Measurements from ENCODE around the gene SREBF1.
"Not testable (repeated sequence)": the region's sequence is repeated elsewhere in the genome, so short reads cannot be mapped to it uniquely, and the experiment has no call there.

The SREBF1 gene

DNA sequence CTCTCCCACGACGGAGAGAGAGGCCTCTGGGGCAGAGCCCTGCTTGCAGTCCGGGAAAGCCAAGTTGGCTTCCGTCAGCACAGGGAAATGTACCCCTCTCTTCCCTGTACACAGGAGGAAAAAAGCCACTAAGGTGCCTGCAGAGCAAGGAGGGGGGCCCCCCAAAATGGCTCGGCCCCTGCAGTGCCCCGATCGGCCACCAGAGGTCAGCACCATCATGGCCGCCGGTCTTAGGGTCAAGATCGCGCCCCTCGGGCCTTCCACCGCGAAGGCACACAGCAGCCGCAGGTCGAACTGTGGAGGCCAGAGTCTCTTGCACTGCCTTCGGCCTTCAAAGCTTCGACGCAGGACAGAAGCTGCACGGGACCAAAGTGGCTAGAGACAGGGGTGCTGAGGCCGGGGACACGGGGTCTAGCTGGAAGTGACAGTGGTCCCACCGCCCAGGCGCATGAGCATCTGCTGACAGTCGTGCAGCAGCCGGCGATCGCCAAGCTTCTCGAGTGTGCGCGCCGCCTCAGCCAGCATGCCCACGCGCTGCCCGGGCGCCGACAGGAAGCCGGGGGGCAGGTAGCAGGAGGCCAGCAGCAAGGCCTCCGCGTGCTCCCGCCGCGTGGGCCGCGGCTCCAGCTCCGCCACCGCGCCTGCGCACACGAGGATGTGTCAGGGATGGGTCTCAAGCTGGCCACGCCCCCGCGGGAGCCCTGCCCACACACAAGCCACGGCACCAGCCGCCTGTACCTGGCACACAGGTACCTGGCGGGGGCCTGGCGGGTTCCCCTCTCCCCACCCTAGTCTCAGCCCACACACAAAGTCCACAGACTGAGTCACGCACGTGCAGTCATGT is 24.4 kb downstream of the SREBF1 start:
- DNase-seq (ENCODE audit: low spot score): peak; percentile 64

DNA sequence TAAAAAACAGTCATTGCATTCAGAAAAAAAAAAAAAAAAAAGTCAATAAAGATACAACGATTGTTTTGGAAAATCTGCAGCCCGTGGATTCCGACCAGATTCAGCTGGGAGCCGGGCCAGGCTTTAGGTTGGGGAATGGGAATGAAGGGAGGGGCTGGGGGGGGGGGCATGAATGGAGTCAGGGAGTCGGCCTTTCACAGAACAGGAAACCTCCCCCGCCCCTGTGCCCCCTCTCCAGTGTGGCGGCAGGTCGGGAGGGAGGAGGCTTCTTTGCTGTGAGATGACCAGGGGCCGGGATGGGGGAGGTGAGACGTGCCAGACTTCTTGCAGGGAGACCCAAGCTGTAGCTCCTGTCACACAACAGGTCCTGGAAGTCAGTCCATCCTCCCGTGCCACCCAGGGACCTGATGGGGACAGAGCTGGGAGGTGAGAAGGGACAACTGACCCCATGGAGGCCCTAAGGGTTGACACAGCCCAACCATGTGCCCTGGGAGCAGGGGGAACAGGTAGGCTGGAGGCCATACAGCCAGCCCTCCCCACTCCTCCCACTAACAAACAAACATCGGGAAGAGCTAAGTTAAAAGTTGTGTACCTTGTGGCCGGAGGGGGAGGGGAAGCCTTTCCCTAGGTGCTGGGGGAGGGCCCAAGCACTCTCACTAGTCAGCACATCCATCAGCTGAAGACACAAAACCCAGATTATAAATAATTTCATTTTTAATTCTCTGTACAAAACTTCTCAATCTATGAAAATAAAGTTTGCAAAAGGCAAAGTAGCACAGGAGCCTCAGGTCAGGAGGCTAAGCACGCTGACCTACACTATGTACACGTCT is 25.2 kb downstream of the SREBF1 start:
- no peak for DNase-seq (ENCODE audit: low spot score)

DNA sequence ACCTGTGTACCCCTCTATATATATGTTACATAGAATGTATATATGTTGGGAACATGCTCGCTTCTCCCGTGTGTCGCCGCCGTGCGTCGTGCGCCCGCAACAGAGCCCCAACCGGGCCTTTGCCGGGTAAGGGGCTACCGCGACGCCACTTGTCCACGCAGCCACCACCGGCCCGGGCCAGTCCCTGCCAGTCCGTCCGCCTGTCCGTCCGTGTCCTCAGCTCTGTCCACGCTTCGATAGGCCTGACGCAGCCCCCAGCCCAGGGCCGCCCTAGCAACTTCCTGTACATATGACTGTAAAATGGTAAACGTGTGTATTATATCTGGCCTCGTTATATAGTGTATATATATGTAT is 25.9 kb downstream of the SREBF1 start:
- DNase-seq (ENCODE audit: low spot score): no peak

DNA sequence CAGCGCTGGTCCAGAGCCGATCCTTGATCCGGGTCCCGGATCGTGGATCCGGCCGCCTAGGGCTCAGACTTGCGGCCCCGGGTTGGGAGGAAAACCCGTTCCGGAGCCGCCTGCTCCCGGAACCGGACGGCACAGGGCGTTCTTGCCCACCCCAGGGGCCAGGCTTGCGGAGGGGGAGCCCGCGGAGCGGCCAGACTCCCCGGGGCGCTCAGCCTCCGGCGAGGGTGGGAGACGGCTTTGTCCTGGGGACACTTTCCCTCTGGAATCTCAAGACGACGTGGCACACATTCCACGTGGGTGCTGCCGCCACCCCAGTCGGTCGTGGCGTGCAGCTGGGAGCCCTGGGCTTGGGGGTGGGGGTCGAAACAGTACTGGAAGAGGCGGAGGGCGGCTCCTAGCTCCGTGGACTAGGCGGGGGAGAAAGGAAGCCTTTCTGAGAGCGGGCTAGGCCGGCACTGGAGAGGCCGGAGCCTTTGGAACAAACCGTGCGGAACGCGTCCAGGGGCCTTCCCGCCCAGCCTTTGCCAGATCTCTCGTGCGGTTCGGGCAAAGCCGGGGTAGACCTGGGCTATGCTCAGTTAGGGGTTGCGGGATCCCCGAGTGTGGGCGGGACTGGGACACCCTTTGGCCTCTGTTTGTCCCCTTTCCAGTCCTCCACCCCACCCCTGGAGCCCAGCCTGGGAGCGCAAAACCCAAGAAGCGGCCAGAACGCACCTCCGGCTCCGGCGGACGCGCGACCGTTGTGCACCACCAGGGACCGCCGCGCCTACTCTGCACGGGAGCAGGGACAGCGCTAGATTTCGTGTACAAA is 26.5 kb downstream of the SREBF1 start:
- no peak for DNase-seq (ENCODE audit: low spot score)

DNA sequence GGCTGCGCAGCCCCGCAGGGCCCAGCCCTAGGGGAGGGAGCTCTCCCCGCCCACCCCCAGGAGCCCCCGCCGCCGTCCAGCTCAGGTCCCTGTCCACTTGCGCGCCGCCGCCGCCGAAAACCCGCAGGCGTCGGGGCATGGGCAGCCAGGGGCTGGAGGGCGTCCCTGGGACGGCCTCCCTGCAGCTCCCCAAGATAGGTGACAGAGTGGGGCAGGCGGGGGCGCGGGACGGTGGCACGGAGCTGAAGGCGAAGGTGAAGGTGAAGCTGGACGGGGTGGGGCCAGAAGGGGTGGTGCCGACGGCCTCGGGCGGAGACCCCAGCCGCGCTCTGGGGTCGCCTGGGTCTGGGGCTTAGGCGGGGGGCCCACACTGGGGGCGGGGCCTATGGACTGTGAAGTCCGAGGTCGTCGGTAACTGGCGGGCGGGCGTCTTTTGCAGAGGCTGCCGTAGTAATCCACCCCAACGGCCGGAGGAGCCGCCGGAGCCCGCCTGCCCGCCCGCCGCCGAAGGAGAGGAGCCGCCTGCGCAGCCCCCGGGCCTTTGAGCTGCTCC is 27.2 kb downstream of the SREBF1 start:
- DNase-seq (ENCODE audit: low spot score): no peak

DNA sequence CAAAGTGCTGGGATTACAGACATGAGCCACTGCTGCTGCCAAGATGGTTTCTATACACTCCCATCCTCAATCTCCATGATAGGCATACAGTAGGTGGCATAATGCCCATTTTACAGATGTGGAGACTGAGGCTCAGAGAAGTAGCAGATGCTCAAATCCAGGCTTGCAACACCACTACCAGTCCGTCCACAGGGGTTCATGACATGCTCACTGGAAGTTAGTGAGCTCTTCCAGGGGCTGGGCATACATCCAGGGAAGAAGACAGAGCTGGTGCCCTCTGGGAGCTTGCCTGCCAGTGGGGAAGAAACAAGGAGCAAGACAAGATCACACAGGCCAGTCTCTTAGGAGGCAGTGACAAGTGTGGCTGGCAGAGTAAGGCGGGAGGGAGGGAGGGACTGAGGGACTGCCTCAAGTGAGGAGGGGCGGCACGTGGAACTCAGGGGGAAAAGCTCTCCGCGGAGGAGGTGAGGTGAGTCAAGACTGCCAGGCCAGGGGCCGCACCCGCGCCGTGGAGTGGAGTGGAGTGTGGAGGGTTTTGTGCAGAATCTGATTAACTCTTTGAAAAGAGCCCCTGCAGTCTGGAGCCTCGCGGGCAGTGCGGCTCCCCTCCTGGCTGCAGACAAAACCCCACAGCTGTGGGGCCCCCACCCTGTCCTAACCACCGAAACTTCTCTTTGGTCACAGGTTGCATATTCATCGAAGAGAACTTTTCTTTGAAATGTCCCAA is 27.9 kb downstream of the SREBF1 start:
- no peak for DNase-seq (ENCODE audit: low spot score)

DNA sequence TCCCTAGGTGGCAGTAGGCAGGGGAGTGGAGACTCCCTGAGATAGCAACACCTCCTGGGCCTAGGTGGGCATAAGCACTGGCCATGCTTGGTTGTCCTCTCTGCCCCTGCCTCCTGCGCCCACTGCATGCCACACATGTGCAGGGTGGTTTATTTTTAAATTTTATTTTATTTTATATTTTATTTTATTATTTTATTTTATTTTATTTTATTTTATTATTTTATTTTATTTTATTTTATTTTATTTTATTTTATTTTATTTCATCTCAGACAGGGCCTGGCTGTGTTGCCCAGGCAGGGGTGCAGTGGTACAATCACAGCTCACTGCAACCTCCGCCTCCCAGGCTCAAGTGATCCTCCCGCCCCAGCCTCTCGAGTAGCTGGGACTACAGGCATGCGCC is 28.6 kb downstream of the SREBF1 start:
- not testable (repeated sequence) for DNase-seq (ENCODE audit: low spot score)

DNA sequence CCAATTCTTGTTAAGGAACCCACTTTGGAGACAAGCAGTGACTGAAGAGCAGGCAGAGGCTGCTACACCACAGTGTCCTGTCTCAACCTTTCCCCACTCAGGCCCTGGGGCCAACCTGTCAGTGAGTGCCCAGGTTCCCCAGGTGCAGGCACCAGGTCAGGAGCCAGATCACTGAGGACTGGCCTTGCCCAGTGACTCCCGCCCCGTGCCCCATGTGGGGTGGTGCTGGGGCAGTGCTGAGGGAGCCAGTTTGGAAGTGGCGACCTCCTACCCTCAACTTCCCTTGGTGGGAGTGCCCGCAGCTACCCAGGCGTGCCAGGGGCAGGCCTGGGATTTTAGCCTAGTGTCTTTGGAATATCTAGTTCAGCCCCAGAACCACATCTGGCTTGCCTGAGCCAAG is 29.3 kb downstream of the SREBF1 start:
- no peak for DNase-seq (ENCODE audit: low spot score)

DNA sequence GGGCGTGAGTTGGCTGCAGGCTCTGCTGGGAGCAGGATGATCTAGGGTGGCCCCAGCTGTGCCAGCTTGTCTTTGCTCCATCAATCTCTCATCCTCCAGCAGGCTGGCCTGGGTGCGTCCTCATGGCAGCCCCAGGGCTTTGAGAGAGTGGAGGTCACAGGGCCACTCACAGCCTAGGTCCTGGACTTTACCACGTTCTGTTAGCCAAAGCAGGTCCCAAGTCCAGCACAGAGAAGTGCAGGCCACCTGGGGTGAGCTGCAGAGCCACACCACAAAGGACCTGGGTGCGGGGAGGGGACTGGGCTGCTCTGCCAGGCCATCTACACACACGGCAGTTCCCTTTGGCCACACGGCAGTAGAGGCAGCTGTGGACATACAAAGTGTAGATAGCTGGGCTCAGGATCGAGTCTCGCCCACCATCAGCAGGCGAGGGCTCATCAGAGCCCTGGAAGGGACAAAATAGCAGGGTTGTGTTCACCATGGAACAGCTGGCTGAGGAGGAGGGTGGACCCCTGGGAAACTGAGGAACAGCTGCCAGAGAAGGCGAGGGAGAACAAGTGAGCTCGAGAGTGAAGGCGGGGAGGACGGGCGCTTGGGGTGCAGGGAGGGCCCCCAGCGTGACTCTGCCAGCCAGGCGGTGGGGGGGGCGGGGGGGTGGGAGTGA is 30.0 kb downstream of the SREBF1 start:
- no peak for DNase-seq (ENCODE audit: low spot score)

DNA sequence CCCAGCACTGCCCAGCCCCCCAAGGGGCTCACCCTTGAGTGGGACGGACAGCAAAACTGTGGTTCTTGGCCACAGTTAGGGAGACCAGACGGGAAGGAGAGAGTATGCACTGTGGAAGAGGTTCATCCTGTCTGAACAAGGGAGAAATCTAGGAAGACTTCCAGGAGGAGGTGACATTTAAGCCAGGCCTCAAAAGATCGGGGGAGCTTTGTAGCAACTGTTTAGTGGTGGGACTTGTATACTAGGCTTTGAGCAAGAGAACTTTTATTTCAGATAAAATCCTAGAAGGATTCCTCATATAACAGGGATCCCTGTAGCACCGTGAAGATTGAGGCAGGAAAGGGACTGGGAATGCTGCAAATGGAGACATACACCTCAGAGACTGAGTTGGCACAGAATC is 30.8 kb downstream of the SREBF1 start:
- DNase-seq (ENCODE audit: low spot score): no peak

DNA sequence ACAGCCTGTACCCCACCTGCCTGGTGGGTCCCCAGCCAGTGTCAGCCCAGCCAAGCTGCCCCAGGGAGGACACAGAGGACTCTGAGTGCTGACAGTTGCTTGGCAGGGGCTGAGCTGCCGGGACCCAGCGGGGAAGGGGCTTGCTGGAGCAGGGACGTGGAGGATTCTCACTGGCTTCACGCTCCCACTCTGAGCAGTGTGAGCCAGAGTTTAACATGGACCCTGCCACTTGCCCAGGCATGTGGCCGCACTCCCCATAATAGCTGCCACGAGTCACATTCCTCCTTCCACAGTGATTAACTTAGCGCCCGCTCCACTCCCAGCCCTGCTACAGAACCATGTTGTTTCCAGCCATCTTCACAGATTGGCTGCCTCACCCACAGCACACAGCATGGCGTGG is 31.2 kb downstream of the SREBF1 start:
- no peak for DNase-seq (ENCODE audit: low spot score)

DNA sequence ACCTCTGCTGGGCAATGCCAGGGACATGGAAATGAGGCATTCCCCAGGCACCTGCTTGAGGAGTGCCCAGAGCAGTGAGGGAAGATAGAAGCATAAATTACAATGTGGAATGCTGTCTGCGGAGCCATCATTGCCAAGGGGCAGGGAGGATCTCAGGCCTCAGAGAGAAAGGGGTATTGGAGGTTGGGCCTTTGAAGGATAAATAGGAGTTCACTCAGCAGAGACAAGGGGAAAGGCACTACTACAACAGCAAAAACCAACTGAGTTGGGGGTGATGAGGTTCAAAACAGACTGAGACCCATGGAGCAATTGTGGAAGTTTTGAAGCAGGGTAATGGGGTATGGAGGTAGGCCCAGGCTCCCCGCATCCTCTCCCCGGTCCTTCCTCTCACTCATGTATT is 32.8 kb downstream of the SREBF1 start:
- DNase-seq (ENCODE audit: low spot score): no peak

DNA sequence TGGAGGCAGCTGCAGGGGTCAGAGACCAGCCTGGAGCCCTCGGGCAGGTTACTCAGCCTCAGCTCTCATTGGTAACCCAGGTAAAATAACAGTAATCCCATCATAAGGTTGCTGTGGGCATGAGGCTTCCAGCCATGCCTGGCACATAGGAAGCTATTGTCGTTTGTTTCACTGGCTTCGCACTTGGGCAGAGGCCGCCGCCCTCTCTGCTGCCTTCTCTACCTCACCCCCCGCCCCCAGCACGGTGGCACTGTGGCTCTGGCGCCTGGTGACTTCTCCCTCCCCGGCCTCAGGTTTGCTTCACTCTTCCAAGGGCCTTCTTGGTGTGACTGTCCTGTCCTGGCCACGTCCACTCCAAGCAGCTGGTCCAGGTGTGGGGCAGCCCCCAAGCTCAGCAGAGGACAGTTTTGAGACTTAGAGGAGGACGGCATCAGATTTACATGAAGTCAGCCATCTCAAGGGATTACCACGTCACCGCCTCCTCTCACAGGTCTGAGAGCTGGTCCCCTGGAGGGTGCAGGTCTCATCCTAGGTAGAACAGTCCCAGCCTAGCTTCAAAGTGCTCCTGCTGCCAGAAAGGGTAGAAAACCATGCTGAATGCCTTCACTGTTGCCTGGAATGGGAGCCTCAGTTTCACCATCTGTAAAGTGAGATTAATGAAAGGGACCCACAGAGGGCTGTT is 34.8 kb downstream of the SREBF1 start:
- no peak for DNase-seq (ENCODE audit: low spot score)

DNA sequence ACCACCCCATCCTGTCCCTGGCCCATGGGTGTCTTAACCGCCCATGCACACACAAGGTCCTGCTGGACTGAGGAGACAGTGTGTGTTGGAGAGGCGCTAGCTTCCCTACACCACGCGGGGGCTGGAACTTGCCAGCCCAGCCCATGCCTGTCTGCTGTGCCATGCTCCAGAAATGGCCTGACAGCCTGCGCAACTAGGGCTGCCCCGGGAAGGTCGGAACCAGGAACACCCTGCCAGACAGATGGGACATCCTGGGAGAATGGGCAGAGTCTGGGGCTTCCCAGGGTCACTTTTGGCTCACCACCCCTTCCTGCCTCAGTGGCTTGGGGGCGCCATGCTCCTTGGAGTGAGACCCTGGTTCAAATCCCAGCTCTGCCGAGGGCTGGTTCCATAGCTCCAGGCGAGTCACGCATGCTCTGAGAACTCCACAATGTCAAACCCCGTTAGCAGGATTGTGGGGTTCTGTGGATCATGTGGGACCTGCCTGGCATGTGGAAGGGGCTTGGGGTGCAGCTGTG is 36.2 kb downstream of the SREBF1 start:
- DNase-seq (ENCODE audit: low spot score): no peak

DNA sequence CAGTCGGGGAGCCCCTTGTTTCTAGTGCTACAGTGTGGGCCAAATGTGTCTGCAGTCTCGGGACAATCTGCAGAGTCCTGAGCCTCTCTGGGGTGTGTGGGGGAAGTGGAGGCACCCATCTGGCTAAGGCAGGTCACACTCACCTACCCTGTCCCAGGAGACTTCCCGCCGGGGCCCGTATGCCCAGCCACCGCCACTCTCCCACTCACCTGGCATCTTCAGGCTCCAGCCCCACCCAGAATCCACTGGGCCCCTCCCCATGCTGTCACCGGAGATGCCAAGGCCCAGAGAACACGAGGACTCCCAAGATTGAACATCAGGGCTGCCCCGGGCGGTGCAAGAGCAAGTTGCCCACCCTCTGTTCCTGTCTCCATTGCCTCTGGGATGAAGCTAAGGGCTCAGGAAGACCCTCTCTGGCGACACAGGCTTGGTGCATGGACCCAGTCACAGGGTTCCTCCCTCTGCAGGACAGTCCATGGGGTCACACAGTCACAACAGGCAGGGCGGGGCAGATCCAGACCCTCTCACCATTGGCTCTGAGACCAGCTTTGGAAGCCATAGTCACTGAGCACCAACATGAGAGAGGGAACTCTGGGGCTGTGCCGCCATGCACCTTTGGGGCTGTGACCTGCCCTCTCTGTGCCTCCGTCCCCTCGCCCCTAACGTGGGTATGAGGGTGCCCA is 38.1 kb downstream of the SREBF1 start:
- no peak for DNase-seq (ENCODE audit: low spot score)

DNA sequence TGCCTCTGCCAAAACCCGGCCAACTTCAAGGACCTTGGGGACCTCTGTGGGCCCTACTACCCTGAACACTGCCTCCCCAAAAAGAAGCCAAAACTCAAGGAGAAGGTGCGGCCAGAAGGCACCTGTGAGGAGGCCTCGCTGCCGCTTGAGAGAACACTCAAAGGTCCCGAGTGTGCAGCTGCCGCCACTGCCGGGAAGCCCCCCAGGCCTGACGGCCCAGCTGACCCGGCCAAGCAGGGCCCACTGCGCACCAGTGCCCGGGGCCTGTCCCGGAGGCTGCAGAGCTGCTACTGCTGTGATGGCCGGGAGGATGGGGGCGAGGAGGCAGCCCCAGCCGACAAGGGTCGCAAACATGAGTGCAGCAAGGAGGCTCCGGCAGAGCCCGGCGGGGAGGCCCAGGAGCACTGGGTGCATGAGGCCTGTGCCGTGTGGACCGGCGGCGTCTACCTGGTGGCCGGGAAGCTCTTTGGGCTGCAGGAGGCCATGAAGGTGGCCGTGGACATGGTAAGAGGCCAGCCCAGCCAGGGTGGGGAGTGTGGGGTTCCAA is 38.7 kb downstream of the SREBF1 start:
- no peak for DNase-seq (ENCODE audit: low spot score)

DNA sequence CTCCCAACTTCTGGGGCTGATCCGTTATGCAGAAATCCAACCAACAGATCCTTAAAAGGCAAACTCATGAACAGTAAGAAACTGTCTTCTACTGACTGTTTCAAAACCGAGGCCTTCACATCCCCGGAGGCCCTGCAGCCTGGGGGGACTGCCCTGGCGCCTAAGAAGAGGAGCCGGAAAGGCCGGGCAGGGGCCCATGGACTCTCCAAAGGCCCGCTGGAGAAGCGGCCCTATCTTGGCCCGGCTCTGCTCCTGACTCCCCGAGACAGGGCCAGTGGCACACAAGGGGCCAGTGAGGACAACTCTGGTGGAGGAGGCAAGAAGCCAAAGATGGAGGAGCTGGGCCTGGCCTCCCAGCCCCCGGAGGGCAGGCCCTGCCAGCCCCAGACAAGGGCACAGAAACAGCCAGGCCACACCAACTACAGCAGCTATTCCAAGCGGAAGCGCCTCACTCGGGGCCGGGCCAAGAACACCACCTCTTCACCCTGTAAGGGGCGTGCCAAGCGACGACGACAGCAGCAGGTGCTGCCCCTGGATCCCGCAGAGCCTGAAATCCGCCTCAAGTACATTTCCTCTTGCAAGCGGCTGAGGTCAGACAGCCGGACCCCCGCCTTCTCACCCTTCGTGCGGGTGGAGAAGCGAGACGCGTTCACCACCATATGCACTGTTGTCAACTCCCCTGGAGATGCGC is 39.5 kb downstream of the SREBF1 start:
- no peak for DNase-seq (ENCODE audit: low spot score)

DNA sequence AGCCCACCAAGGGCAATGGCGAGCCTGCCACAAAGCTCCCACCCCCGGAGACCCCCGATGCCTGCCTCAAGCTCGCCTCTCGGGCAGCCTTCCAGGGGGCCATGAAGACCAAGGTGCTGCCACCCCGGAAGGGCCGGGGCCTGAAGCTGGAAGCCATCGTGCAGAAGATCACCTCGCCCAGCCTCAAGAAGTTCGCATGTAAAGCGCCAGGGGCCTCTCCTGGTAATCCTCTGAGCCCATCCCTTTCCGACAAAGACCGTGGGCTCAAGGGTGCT is 40.1 kb downstream of the SREBF1 start:
- no peak for DNase-seq (ENCODE audit: low spot score)

All from CD4-positive, alpha-beta T cell treated with Interleukin-15 for 4 hours (primary cell).